HEK293T (cell line): ENCODE measurements around the gene STXBP5.

ENCODE experiments used
- CTBP1 ChIP-seq: fragments of 450-650 bp; IDR thresholded peaks from 2 replicates; pipeline ENCODE4 v1.6.1; 2016; ENCODE audit warnings: borderline replicate concordance
- FOXA1 ChIP-seq: fragments of 450-650 bp; IDR thresholded peaks from 2 replicates; pipeline ENCODE4 v1.6.1; 2016; ENCODE audit warnings: mild to moderate bottlenecking
- FOXM1 ChIP-seq: fragments of 450-650 bp; IDR thresholded peaks from 2 replicates; pipeline ENCODE4 v1.6.1; 2017; ENCODE audit warnings: mild to moderate bottlenecking, borderline replicate concordance
- NFRKB ChIP-seq: fragments of 450-650 bp; IDR thresholded peaks from 2 replicates; pipeline ENCODE4 v1.6.1; 2016; ENCODE audit warnings: mild to moderate bottlenecking, moderate library complexity

- no peak for TF ChIP-seq FOXA1
- TF ChIP-seq NFRKB = no peak
- no peak for TF ChIP-seq FOXM1
- no peak for TF ChIP-seq CTBP1
Measured at GRCh38 chr6:147223736-147224135, 19.5 kb downstream of the STXBP5 start.
